Mammary epithelial cell (primary cell): ENCODE results near the gene ZNF609.

ENCODE experiments used
- CTCF ChIP-seq, 2 donors: IDR thresholded peaks in 1 of 2; conservative IDR thresholded peaks in 1 of 2; 2 replicates each; pipeline ENCODE4 v1.5.1; 2011 to 2012; ENCODE audit warnings: inconsistent platforms in 2 of 2, low read length in 2 of 2, mild to moderate bottlenecking in 2 of 2, control low read depth in 1 of 2, low read depth in 1 of 2; ENCODE audit not compliant: insufficient read depth in 1 of 2; ENCODE audit errors: extremely low read depth in 1 of 2
- EZH2 ChIP-seq: IDR thresholded peaks from 2 replicates; pipeline ENCODE4 v1.6.1; 2012; ENCODE audit warnings: low read length, inconsistent platforms, borderline replicate concordance

GRCh38 chr15:64527263-64527984, 67.0 kb downstream of the ZNF609 start:
- TF ChIP-seq CTCF (conservative IDR thresholded peaks at IDR 0.05 in 1 of 2, IDR thresholded peaks at IDR 0.05 in 1 of 2; ENCODE audit: extremely low read depth in 1 of 2, insufficient read depth in 1 of 2, low read depth in 1 of 2, low read length in 2 of 2) (no peak), EZH2 (no peak)
